WTC11 (cell line): ENCODE measurements around the gene SLC22A9. TPM values are rescaled to one million over a fixed set of nuclear protein-coding genes. Genes with fewer than 3 reads are reported as not detected.
"Not testable (repeated sequence)": the region's sequence is repeated elsewhere in the genome, so short reads cannot be mapped to it uniquely, and the experiment has no call there.

Experiments used
- ATAC-seq: fragments of 200-7000 bp; cut with Tn5 transposase; 2 replicates; pipeline ENCODE4 v1.10.0; 2021; ENCODE audit warnings: mild to moderate bottlenecking, moderate library complexity
- CTCF ChIA-PET: fragments of 300-600 bp; sonication (Branson Sonifier 250); formaldehyde crosslinking; loops from one replicate; lab custom pipeline; 2021; ENCODE audit warnings: antibody characterized with exemption; lab: Charles Lee
- POLR2A ChIA-PET: fragments of 350-600 bp; sonication (Branson Sonifier 250); formaldehyde crosslinking; loops from one replicate; lab custom pipeline; 2021; ENCODE audit warnings: antibody characterized with exemption; lab: Charles Lee
- DNase-seq: peaks from one replicate; pipeline ENCODE4 v3.0.0; 2021; ENCODE audit warnings: low spot score
- H3K27ac Mint-ChIP-seq: 2 replicates; pipeline ENCODE4 v1.8.0; 2021; ENCODE audit warnings: mixed read lengths
- H3K27me3 Mint-ChIP-seq: 2 replicates; pipeline ENCODE4 v1.8.0; 2021; ENCODE audit warnings: low read depth, mild to moderate bottlenecking, moderate library complexity, mixed read lengths
- H3K36me3 Mint-ChIP-seq: 2 replicates; pipeline ENCODE4 v1.8.0; 2021; ENCODE audit warnings: mixed read lengths
- H3K4me1 Mint-ChIP-seq: 2 replicates; pipeline ENCODE4 v1.8.0; 2022; ENCODE audit warnings: mixed read lengths
- H3K4me3 Mint-ChIP-seq: 2 replicates; pipeline ENCODE4 v1.8.0; 2021; ENCODE audit warnings: mild to moderate bottlenecking, moderate library complexity, mixed read lengths
- H3K9me3 Mint-ChIP-seq: 2 replicates; pipeline ENCODE4 v1.8.0; 2021; ENCODE audit warnings: mixed read lengths
- AFF4 ChIP-seq: sonication (generic); formaldehyde crosslinking; IDR thresholded peaks from 2 replicates; pipeline ENCODE4 v1.8.1; 2023; ENCODE audit warnings: mild to moderate bottlenecking, missing genetic modification reagents, borderline replicate concordance
- CDX4 ChIP-seq: fragments of 250-450 bp; sonication (Bioruptor Pico); IDR thresholded peaks from 2 replicates; pipeline ENCODE4 v1.9.0; 2021; ENCODE audit warnings: moderate library complexity, mild to moderate bottlenecking, inconsistent platforms, borderline replicate concordance
- CREM ChIP-seq: sonication (generic); formaldehyde crosslinking; IDR thresholded peaks from 2 replicates; pipeline ENCODE4 v1.8.1; 2022; ENCODE audit warnings: mild to moderate bottlenecking, missing genetic modification reagents, moderate library complexity
- ELF4 ChIP-seq: sonication (generic); formaldehyde crosslinking; IDR thresholded peaks from 2 replicates; pipeline ENCODE4 v1.8.1; 2022; ENCODE audit warnings: low read depth, mild to moderate bottlenecking, moderate library complexity, missing genetic modification reagents
- FOXP1 ChIP-seq: sonication (generic); formaldehyde crosslinking; IDR thresholded peaks from 2 replicates; pipeline ENCODE4 v1.8.0; 2022; ENCODE audit warnings: missing genetic modification reagents, mild to moderate bottlenecking, moderate library complexity, borderline replicate concordance
- TP53 ChIP-seq: sonication (generic); formaldehyde crosslinking; IDR thresholded peaks from 2 replicates; pipeline ENCODE4 v1.8.1; 2023; ENCODE audit warnings: mild to moderate bottlenecking, missing genetic modification reagents
- USF2 ChIP-seq: sonication (generic); formaldehyde crosslinking; IDR thresholded peaks from 2 replicates; pipeline ENCODE4 v1.8.1; 2023; ENCODE audit warnings: mild to moderate bottlenecking, missing genetic modification reagents, moderate library complexity
- ZBTB21 ChIP-seq: sonication (generic); formaldehyde crosslinking; IDR thresholded peaks from 2 replicates; pipeline ENCODE4 v1.8.1; 2023; ENCODE audit warnings: mild to moderate bottlenecking, missing genetic modification reagents, borderline replicate concordance
- ZNF232 ChIP-seq: sonication (generic); formaldehyde crosslinking; IDR thresholded peaks from 2 replicates; pipeline ENCODE4 v1.8.0; 2022; ENCODE audit warnings: mild to moderate bottlenecking, missing genetic modification reagents
- ZNF281 ChIP-seq: sonication (generic); formaldehyde crosslinking; IDR thresholded peaks from 2 replicates; pipeline ENCODE4 v1.8.0; 2023; ENCODE audit warnings: mild to moderate bottlenecking, missing genetic modification reagents
- ZNF317 ChIP-seq: sonication (generic); formaldehyde crosslinking; IDR thresholded peaks from 2 replicates; pipeline ENCODE4 v1.8.1; 2023; ENCODE audit warnings: low read depth, mild to moderate bottlenecking, moderate library complexity, missing genetic modification reagents, borderline replicate concordance
- ZNF532 ChIP-seq: fragments of 250-450 bp; sonication (Bioruptor Pico); IDR thresholded peaks from 2 replicates; pipeline ENCODE4 v1.9.0; 2021; ENCODE audit warnings: mild to moderate bottlenecking, borderline replicate concordance
- total RNA-seq: library from RNA; stranded (reverse); gene quantifications from 3 replicates; pipeline ENCODE4 v1.2.3, GENCODE V29; 2021

Gene SLC22A9
- total RNA-seq, 1 experiment from 2014 or later: not detected

- Mint-ChIP-seq H3K9me3 (peaks cover 66% of the 10 kb centered on the region), H3K4me1 (peaks cover 28% of the 10 kb centered on the region), H3K27me3 (peaks cover 24% of the 10 kb centered on the region), H3K36me3 (peaks cover 71% of the 10 kb centered on the region)
- peak; percentile 19 for DNase-seq
- H3K4me3 Mint-ChIP-seq, POLR2A ChIA-PET, H3K27ac Mint-ChIP-seq, ATAC-seq: not testable (repeated sequence)
- CTCF ChIA-PET: interaction anchor here (1.2 kb wide), 1 partner anchor 77 kb away, joined by 4 read pairs; no protein-coding TSS in a partner anchor
Measured at GRCh38 chr11:63430731-63431130, 61.1 kb downstream of the SLC22A9 start.

GRCh38 chr11:63435351-63435750, 65.8 kb downstream of the SLC22A9 start:
- Mint-ChIP-seq H3K4me1 (peaks cover 24% of the 10 kb centered on the region), H3K27ac (peak overlapping the region; percentile 71), H3K27me3 (peaks cover 24% of the 10 kb centered on the region), H3K4me3 (peak overlapping the region; percentile 36), H3K36me3 (peaks cover 54% of the 10 kb centered on the region), H3K9me3 (peaks cover 51% of the 10 kb centered on the region)
- ATAC-seq, POLR2A ChIA-PET, DNase-seq: not testable (repeated sequence)
- CTCF ChIA-PET: interaction anchor here (1.0 kb wide), 1 partner anchor 55 kb away, joined by 3 read pairs; the partner anchor contains the start of gene PLAAT5
- TF ChIP-seq USF2: 0 out of 2 replicates have a peak, but pooled peaks have one; percentile 17
- TF ChIP-seq FOXP1 (CRISPR knock-in tag): peak; percentile 56; the same call in 1 of the 2 replicates
- 0 out of 2 replicates have a peak, but pooled peaks have one; percentile 47 for TF ChIP-seq ZNF532
- 0 out of 2 replicates have a peak, but pooled peaks have one; percentile 24 for TF ChIP-seq CREM
- 0 out of 2 replicates have a peak, but pooled peaks have one; percentile 8 for TF ChIP-seq ZNF317 (CRISPR knock-in tag)
- 0 out of 2 replicates have a peak, but pooled peaks have one; percentile 43 for TF ChIP-seq ZBTB21 (CRISPR knock-in tag)
- TF ChIP-seq ZNF281 (CRISPR knock-in tag): 0 out of 2 replicates have a peak, but pooled peaks have one; percentile 40
- TF ChIP-seq TP53 (CRISPR knock-in tag): peak; percentile 80; the same call in 1 of the 2 replicates

- H3K4me1 Mint-ChIP-seq: peaks cover 20% of the 10 kb centered on the region
- TF ChIP-seq ZNF317 (CRISPR knock-in tag): 0 out of 2 replicates have a peak, but pooled peaks have one; percentile 9
- POLR2A ChIA-PET, CTCF ChIA-PET, H3K27ac Mint-ChIP-seq, ATAC-seq: not testable (repeated sequence)
- peaks cover 47% of the 10 kb centered on the region for H3K9me3 Mint-ChIP-seq
- peak; percentile 35 for DNase-seq
- H3K27me3 Mint-ChIP-seq: peaks cover 24% of the 10 kb centered on the region
- H3K4me3 Mint-ChIP-seq: peak overlapping the region; percentile 33; the same call in 1 of the 2 replicates
- peaks cover 50% of the 10 kb centered on the region for H3K36me3 Mint-ChIP-seq
Measured at GRCh38 chr11:63435831-63436230, 66.2 kb downstream of the SLC22A9 start.

- POLR2A ChIA-PET: interaction anchor here (0.5 kb wide), 1 partner anchor 30 kb away, joined by 3 read pairs; no protein-coding TSS in a partner anchor
- CTCF ChIA-PET: no interaction called here
- no peak for ATAC-seq
- DNase-seq: no peak
- peaks cover 44% of the 10 kb centered on the region for H3K9me3 Mint-ChIP-seq
- peaks cover 24% of the 10 kb centered on the region for H3K36me3 Mint-ChIP-seq
- H3K27ac Mint-ChIP-seq: no peak overlapping the region
- H3K4me3 Mint-ChIP-seq: no peak overlapping the region
- H3K4me1 Mint-ChIP-seq: peaks cover 25% of the 10 kb centered on the region
- H3K27me3 Mint-ChIP-seq: peaks cover 2% of the 10 kb centered on the region; the same call in 1 of the 2 replicates
- TF ChIP-seq ZNF232 (CRISPR knock-in tag) (no peak), CDX4 (CRISPR knock-in tag) (no peak), ELF4 (CRISPR knock-in tag) (no peak), AFF4 (CRISPR knock-in tag) (no peak)
Measured at GRCh38 chr11:63443714-63444113, 74.1 kb downstream of the SLC22A9 start.
